Uterus (tissue), 2 donors: ENCODE data around the gene MYO1G.

Experiments
- POLR2A ChIP-seq, 2 donors: fragments of 450-650 bp; IDR thresholded peaks; one replicate each; pipeline ENCODE4 v1.6.1; 2016; ENCODE audit warnings: antibody characterized with exemption in 2 of 2, mild to moderate bottlenecking in 1 of 2, moderate library complexity in 1 of 2
- TF ChIP-seq, protein P1 (sequence below), 4 experiments: fragments of 200-600 bp in 2 of 4; fragments of 450-650 bp in 2 of 4; sonication (generic) in 2 of 4; IDR thresholded peaks; one replicate each; pipeline ENCODE4 v1.5.1; 2016 to 2019; ENCODE audit warnings: antibody characterized with exemption in 4 of 4, mild to moderate bottlenecking in 2 of 4, moderate library complexity in 1 of 4

DNA sequence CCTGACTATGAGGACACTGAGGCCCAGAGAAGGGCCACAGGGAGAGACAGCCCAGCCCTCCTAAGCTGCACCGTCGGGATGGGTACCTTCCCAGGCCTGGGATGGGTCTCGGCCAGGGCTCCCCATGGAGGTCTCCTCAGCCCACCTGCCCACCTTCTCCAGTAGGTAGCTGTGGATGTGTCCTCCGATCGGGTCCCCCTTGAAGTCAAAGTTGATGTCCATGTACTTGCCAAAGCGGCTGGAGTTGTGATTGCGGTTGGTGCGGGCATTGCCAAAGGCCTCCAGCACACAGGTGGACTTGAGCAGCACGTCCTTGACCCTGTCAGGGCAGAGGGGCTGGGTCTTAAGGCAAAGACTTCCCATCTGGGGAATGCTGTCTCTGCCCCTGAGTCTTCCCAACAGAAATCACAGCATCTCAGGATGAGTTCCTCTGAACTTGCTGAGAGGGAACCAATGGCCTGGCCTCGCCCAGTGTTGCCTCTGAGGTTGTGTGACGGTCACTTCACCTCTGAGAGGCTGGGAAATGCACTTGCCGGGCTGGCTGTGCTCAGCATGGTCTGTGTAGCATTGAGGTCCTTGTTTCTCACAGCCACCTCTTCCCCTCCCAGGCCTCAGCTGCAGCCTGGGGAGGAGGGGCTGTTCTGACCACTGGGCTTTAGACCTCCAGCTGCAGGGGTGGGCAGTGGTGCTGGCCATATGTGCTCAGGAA lies 3.3 kb downstream of the MYO1G start:
- TF ChIP-seq, protein P1, sequence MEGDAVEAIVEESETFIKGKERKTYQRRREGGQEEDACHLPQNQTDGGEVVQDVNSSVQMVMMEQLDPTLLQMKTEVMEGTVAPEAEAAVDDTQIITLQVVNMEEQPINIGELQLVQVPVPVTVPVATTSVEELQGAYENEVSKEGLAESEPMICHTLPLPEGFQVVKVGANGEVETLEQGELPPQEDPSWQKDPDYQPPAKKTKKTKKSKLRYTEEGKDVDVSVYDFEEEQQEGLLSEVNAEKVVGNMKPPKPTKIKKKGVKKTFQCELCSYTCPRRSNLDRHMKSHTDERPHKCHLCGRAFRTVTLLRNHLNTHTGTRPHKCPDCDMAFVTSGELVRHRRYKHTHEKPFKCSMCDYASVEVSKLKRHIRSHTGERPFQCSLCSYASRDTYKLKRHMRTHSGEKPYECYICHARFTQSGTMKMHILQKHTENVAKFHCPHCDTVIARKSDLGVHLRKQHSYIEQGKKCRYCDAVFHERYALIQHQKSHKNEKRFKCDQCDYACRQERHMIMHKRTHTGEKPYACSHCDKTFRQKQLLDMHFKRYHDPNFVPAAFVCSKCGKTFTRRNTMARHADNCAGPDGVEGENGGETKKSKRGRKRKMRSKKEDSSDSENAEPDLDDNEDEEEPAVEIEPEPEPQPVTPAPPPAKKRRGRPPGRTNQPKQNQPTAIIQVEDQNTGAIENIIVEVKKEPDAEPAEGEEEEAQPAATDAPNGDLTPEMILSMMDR (IDR thresholded peaks at IDR 0.05) = no peak
- TF ChIP-seq POLR2A (IDR thresholded peaks at IDR 0.05) = no peak
